SIG-M5 treated with dmso at 0.1 percent for 504 hours (cell line): ENCODE data around the gene CEP20.

Experiments used
- DNase-seq: peaks from one replicate; lab custom pipeline; 2025; ENCODE audit not compliant: unreplicated experiment; lab: John Stamatoyannopoulos, UW

Gene CEP20

DNA sequence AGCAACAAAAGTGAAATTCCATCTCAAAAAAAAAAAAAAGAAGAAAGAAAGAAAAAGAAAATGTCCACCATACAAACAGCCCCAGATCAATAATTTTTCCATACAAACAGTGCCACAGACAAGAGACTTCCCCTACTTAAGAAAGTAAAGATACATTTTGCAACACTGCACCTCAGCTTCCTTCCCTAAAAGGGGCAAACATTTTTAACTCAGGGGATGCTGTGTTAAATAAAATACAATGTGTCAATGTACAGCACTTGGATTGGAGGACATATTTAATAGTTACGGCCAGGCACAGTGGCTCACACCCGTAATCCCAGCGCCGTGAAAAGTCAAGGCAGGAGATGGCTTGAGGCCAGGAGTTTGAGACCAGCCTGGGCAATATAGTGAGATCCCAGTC is 53.9 kb downstream of the CEP20 start:
- peak; percentile 26 for DNase-seq

DNA sequence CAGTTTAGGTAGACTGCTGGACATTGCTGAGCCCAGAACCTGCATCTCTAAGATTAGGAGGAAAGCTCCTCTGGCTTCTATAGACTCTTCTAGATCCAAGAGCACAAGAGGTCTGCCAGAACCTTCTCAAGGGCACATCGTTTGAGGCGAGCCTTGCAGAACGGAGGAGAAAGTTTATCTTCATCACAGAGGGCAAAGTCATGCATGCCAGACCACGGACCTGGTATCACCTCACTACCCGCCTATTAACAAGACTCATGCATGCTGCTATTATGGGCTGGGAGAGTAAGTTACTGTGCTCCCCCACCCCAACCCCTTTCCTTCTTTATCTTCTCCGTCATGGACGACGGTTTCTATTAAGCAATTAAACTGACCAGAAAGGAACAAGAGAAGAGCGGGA is 54.9 kb downstream of the CEP20 start:
- DNase-seq: no peak

GRCh38 chr16:15832241-15832640 is 56.2 kb downstream of the CEP20 start:
- no peak for DNase-seq

DNA sequence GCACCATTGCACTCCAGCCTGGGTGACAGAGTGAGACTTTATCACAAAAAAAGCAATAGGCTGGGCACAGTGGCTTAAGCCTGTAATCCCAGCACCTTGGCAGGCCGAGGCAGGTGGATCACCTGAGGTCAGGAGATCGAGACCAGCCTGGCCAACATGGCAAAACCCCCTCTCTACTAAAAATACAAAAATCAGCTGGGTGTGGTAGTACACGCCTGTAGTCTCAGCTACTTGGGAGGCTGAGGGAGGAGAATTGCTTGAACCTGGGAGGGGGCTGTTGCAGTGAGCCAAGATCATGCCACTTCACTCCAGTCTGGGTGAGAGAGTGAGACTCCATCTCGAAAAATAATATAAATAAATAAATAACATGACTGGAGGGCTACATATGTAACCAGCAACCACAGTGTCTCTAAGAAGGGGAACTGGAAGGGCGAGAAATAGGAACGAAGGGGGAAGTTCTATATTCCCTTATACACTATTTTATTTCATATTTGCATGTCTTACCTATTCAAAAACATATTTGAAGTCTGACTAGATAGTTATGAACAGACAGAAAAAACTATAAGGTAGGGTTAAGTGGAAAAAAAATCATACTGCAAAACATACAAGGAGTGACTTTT is 57.5 kb downstream of the CEP20 start:
- DNase-seq: peak; percentile 41

GRCh38 chr16:15829460-15829859 is 58.9 kb downstream of the CEP20 start:
- peak; percentile 14 for DNase-seq

- DNase-seq: no peak
Measured at GRCh38 chr16:15827709-15828343, 60.6 kb downstream of the CEP20 start.

- no peak for DNase-seq
Measured at GRCh38 chr16:15827299-15827698, 61.1 kb downstream of the CEP20 start.

GRCh38 chr16:15825750-15826305 is 62.6 kb downstream of the CEP20 start:
- DNase-seq: no peak

DNA sequence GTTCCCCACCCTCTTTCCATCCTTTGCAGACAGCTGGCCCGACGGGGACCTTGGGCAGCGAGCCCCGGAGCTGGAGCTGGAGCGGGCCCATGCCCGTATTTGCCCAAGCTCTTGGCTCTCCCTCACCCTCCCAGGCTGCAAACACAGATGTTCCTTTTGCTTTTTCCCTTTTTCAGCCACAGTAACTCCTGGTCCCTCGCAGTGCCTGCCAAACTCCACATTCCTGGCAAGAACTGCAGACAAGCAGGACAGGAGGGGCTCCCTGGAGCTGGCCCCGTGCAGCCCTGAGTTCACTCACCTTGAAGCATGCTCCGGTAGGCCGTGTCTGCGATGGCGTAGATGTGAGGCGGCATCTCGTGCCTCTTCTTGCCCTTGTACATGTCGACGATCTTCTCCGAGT is 65.4 kb downstream of the CEP20 start:
- no peak for DNase-seq

DNA sequence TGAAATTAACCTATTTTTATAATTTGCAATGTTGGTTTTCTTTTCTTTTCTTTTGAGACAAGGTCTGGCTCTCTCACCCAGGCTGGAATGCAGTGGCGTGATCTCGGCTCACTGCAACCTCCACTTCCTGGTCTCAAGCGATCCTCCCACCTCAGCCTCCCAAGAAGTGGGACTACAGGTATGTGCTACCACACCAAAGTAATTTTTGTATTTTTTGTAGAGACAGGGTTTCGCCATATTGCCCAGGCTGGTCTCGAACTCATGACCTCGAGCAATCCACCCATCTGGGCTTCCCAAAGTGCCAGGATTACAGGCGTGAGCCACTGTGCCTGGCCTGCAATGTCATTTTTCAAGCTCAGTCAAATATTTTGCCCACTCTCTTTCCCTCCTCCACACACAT is 67.6 kb downstream of the CEP20 start:
- no peak for DNase-seq

DNA sequence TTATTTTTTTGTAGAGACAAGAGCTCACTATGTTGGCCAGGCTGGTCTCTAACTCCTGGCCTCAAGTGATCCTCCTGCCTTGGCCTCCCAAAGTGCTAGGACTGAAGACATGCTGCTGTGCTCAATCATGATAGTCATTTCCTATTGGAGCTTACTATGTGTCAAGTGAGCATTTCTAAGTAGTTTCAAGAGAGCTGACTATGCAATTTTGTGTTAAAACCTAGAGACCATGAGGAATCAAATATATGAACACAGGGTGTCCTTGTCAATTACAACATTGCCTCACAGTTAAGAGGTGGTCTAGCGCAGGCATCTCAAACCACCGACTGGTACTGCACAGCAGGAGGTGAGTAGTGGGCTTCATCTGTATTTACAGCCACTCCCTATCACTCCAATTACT is 69.4 kb downstream of the CEP20 start:
- DNase-seq: no peak

GRCh38 chr16:15817446-15817845 is 71.0 kb downstream of the CEP20 start:
- DNase-seq: no peak

GRCh38 chr16:15816228-15816627 is 72.2 kb downstream of the CEP20 start:
- DNase-seq: no peak
